ENCODE measurements around the gene BANP. TPM values are rescaled to one million over a fixed set of nuclear protein-coding genes. Genes with fewer than 3 reads are reported as not detected.
"Not testable (repeated sequence)": the region's sequence is repeated elsewhere in the genome, so short reads cannot be mapped to it uniquely, and the experiment has no call there.

Gene BANP
- total RNA-seq, 1 donor from 2014 or later: 53.9 TPM

- no peaks in the 10 kb centered on the region for H3K27me3 Mint-ChIP-seq
- H3K36me3 Mint-ChIP-seq (ENCODE audit: insufficient read depth): peaks cover 28% of the 10 kb centered on the region
- no peak for DNase-seq (ENCODE audit: low spot score, unreplicated experiment)
- H3K9me3 Mint-ChIP-seq (ENCODE audit: low read depth): no peaks in the 10 kb centered on the region
- no peak overlapping the region for H3K4me3 Mint-ChIP-seq (ENCODE audit: low read depth)
- TF ChIP-seq CTCF (IDR thresholded peaks at IDR 0.05; ENCODE audit: unreplicated experiment): no peak
- H3K27ac Mint-ChIP-seq: peak overlapping the region; percentile 46
- peaks cover 17% of the 10 kb centered on the region for H3K4me1 Mint-ChIP-seq (ENCODE audit: low read depth)
Measured at GRCh38 chr16:87984632-87985267, 33.5 kb downstream of the BANP start.

- H3K4me1 Mint-ChIP-seq (ENCODE audit: low read depth); H3K4me3 Mint-ChIP-seq (ENCODE audit: low read depth); H3K9me3 Mint-ChIP-seq (ENCODE audit: low read depth); H3K27me3 Mint-ChIP-seq; H3K27ac Mint-ChIP-seq; DNase-seq (ENCODE audit: low spot score, unreplicated experiment): not testable (repeated sequence)
- H3K36me3 Mint-ChIP-seq (ENCODE audit: insufficient read depth): peaks cover 33% of the 10 kb centered on the region
Measured at GRCh38 chr16:87985493-87985892, 34.3 kb downstream of the BANP start.

GRCh38 chr16:87986361-87986849 lies 35.2 kb downstream of the BANP start:
- Mint-ChIP-seq H3K36me3 (ENCODE audit: insufficient read depth) (peaks cover 40% of the 10 kb centered on the region), H3K27ac (peak overlapping the region; percentile 58)
- not testable (repeated sequence) for H3K4me3 Mint-ChIP-seq (ENCODE audit: low read depth); H3K27me3 Mint-ChIP-seq; DNase-seq (ENCODE audit: low spot score, unreplicated experiment); H3K9me3 Mint-ChIP-seq (ENCODE audit: low read depth); H3K4me1 Mint-ChIP-seq (ENCODE audit: low read depth)

- DNase-seq (ENCODE audit: low spot score, unreplicated experiment); H3K27ac Mint-ChIP-seq; H3K27me3 Mint-ChIP-seq; H3K9me3 Mint-ChIP-seq (ENCODE audit: low read depth); H3K4me3 Mint-ChIP-seq (ENCODE audit: low read depth); H3K4me1 Mint-ChIP-seq (ENCODE audit: low read depth): not testable (repeated sequence)
- H3K36me3 Mint-ChIP-seq (ENCODE audit: insufficient read depth): peaks cover 34% of the 10 kb centered on the region
Measured at GRCh38 chr16:87988596-87988995, 37.4 kb downstream of the BANP start.

GRCh38 chr16:87990254-87990653 lies 39.0 kb downstream of the BANP start:
- not testable (repeated sequence) for H3K4me3 Mint-ChIP-seq (ENCODE audit: low read depth); H3K9me3 Mint-ChIP-seq (ENCODE audit: low read depth); H3K27ac Mint-ChIP-seq; H3K4me1 Mint-ChIP-seq (ENCODE audit: low read depth); DNase-seq (ENCODE audit: low spot score, unreplicated experiment); H3K27me3 Mint-ChIP-seq
- H3K36me3 Mint-ChIP-seq (ENCODE audit: insufficient read depth): peaks cover 32% of the 10 kb centered on the region

- H3K27me3 Mint-ChIP-seq; H3K4me3 Mint-ChIP-seq (ENCODE audit: low read depth); DNase-seq (ENCODE audit: low spot score, unreplicated experiment); H3K9me3 Mint-ChIP-seq (ENCODE audit: low read depth); H3K27ac Mint-ChIP-seq; H3K4me1 Mint-ChIP-seq (ENCODE audit: low read depth): not testable (repeated sequence)
- H3K36me3 Mint-ChIP-seq (ENCODE audit: insufficient read depth): peaks cover 26% of the 10 kb centered on the region
Measured at GRCh38 chr16:87992142-87992541, 40.9 kb downstream of the BANP start.

- no peak for TF ChIP-seq CTCF (IDR thresholded peaks at IDR 0.05; ENCODE audit: unreplicated experiment)
- no peak for DNase-seq (ENCODE audit: low spot score, unreplicated experiment)
- peaks cover 32% of the 10 kb centered on the region for H3K36me3 Mint-ChIP-seq (ENCODE audit: insufficient read depth)
- no peak overlapping the region for H3K4me3 Mint-ChIP-seq (ENCODE audit: low read depth)
- H3K9me3 Mint-ChIP-seq (ENCODE audit: low read depth): no peaks in the 10 kb centered on the region
- no peak overlapping the region for H3K27ac Mint-ChIP-seq
- H3K4me1 Mint-ChIP-seq (ENCODE audit: low read depth): no peaks in the 10 kb centered on the region
- no peaks in the 10 kb centered on the region for H3K27me3 Mint-ChIP-seq
Measured at GRCh38 chr16:87993901-87994300, 42.7 kb downstream of the BANP start.

- DNase-seq (ENCODE audit: low spot score, unreplicated experiment): no peak
- no peaks in the 10 kb centered on the region for H3K27me3 Mint-ChIP-seq
- TF ChIP-seq CTCF (IDR thresholded peaks at IDR 0.05; ENCODE audit: unreplicated experiment): no peak
- H3K36me3 Mint-ChIP-seq (ENCODE audit: insufficient read depth): peaks cover 22% of the 10 kb centered on the region
- H3K4me1 Mint-ChIP-seq (ENCODE audit: low read depth): no peaks in the 10 kb centered on the region
- no peaks in the 10 kb centered on the region for H3K9me3 Mint-ChIP-seq (ENCODE audit: low read depth)
- H3K4me3 Mint-ChIP-seq (ENCODE audit: low read depth): no peak overlapping the region
- H3K27ac Mint-ChIP-seq: no peak overlapping the region
Measured at GRCh38 chr16:87995644-87996043, 44.4 kb downstream of the BANP start.

All from progenitor cell of endocrine pancreas (in vitro differentiated cells).